ENCODE measurements around the gene CLIC5. TPM values are rescaled to one million over a fixed set of nuclear protein-coding genes. Genes with fewer than 3 reads are reported as not detected.

Gene CLIC5
- total RNA-seq, 1 donor from 2014 or later = 7.6 TPM

DNA sequence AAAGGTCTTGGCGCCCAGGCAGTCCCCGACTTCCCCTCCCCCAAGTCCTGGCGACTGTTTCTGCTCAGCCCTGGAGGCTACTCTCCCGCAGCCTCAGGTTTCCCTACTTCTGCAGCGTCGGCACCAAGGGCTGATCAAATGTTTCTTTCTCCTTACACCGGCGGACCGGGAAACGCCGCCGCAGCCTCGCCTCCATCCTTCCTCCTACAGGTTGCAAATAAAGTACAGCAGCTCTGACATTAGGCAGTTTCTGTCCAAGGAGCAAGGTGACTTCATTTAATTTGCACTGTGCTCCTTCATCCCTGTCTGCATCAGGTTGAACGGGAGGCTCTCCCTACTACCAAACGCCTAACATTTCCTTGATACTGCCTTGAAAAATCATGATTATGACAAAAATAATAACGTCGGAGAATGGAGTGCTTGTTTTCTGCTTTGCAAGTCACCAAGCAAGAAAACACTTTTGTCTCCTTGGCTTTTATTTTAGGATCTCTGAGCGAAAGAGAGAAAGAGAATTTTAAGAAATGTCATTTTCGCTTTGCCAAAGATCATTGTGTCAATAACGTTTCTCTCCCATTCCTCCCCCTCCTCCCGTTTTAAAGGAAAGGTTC, 1.0 kb downstream of the CLIC5 start:
- TF ChIP-seq CTCF (IDR thresholded peaks at IDR 0.05) = no peak
- no peak for DNase-seq (ENCODE audit: low spot score in 2 of 2)
- intact Hi-C loops (cut with DNase I) = no loop called here
- Histone ChIP-seq H3K27me3 (peaks cover 9% of the 10 kb centered on the region), H3K4me1 (peaks cover 4 to 8% of the 10 kb centered on the region in 2 donors), H3K27ac (no peak overlapping the region), H3K9me3 (no peaks in the 10 kb centered on the region), H3K36me3 (no peaks in the 10 kb centered on the region), H3K4me3 (peak overlapping the region; percentile 55 to 56)

DNA sequence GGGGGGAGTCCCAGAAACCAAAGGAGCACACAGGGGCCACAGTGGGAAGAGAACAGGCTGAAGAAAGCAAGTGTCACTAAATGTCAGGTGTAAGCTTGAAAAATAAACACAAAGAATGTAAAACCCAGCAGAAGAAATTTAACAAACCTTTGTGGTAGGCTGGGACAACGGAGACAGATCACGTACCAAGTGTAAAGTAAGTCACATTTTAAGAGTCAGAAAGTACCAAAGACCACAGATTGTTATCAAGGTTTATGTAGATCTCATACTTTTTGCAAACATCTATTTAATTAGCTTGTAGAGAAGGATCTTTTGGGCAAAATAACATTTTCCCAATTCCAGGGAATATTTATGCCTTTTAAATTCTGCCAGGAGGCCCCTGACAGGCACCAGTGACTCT, 1.6 kb downstream of the CLIC5 start:
- intact Hi-C loops (cut with DNase I) = no loop called here
- no peak overlapping the region for H3K27ac ChIP-seq
- H3K4me1 ChIP-seq = peaks cover 4 to 8% of the 10 kb centered on the region in 2 donors
- peaks cover 9% of the 10 kb centered on the region for H3K27me3 ChIP-seq
- H3K9me3 ChIP-seq = no peaks in the 10 kb centered on the region
- H3K4me3 ChIP-seq = peak overlapping the region in 1 of 2 donors; percentile 55
- TF ChIP-seq CTCF (IDR thresholded peaks at IDR 0.05) = no peak
- DNase-seq (ENCODE audit: low spot score in 2 of 2) = no peak
- no peaks in the 10 kb centered on the region for H3K36me3 ChIP-seq

GRCh38 chr6:46013639-46014038, 2.0 kb downstream of the CLIC5 start:
- no peak overlapping the region for H3K27ac ChIP-seq
- peaks cover 4 to 8% of the 10 kb centered on the region in 2 donors for H3K4me1 ChIP-seq
- H3K4me3 ChIP-seq = no peak overlapping the region
- no peak for DNase-seq (ENCODE audit: low spot score in 2 of 2)
- no peaks in the 10 kb centered on the region for H3K9me3 ChIP-seq
- peaks cover 9% of the 10 kb centered on the region for H3K27me3 ChIP-seq
- intact Hi-C loops (cut with DNase I) = no loop called here
- TF ChIP-seq CTCF (IDR thresholded peaks at IDR 0.05) = no peak
- H3K36me3 ChIP-seq = no peaks in the 10 kb centered on the region

GRCh38 chr6:46012834-46013233, 2.8 kb downstream of the CLIC5 start:
- Histone ChIP-seq H3K27ac (no peak overlapping the region), H3K4me3 (no peak overlapping the region), H3K4me1 (peaks cover 4 to 8% of the 10 kb centered on the region in 2 donors), H3K36me3 (no peaks in the 10 kb centered on the region), H3K9me3 (no peaks in the 10 kb centered on the region), H3K27me3 (peaks cover 9% of the 10 kb centered on the region)
- intact Hi-C loops (cut with DNase I) = no loop called here
- no peak for TF ChIP-seq CTCF (IDR thresholded peaks at IDR 0.05)
- DNase-seq (ENCODE audit: low spot score in 2 of 2) = no peak

- no peak for TF ChIP-seq CTCF (IDR thresholded peaks at IDR 0.05)
- no peak for DNase-seq (ENCODE audit: low spot score in 2 of 2)
- intact Hi-C loops (cut with DNase I) = no loop called here
- H3K27me3 ChIP-seq = peaks cover 9% of the 10 kb centered on the region
- no peak overlapping the region for H3K4me3 ChIP-seq
- peaks cover 4 to 8% of the 10 kb centered on the region in 2 donors for H3K4me1 ChIP-seq
- no peaks in the 10 kb centered on the region for H3K36me3 ChIP-seq
- H3K9me3 ChIP-seq = no peaks in the 10 kb centered on the region
- no peak overlapping the region for H3K27ac ChIP-seq
Observed at GRCh38 chr6:46011188-46012085, 4.2 kb downstream of the CLIC5 start.

All from ascending aorta (tissue), 2 donors.